ENCODE data around the gene GPR101.

GPR101 gene

GRCh38 chrX:137033774-137034507 lies at the start of gene GPR101:
TSS of gene GPR101 (minus strand) at chrX:137033995. CDS start at chrX:137031674, 2,321 bp downstream.
- Histone ChIP-seq H2AFZ (ENCODE audit: low read depth, low read length, severe bottlenecking) (peak within 1 kb of the TSS; percentile 87), H4K20me1 (ENCODE audit: low read depth, low read length) (no peaks in the 10 kb centered on the region), H3K9me2 (replicated peaks; ENCODE audit: insufficient read depth, low read length) (no peaks in the 10 kb centered on the region), H3K27me3 (ENCODE audit: low read length) (no peaks in the 10 kb centered on the region), H3K36me3 (ENCODE audit: low read length) (no peaks in the 10 kb centered on the region), H3K4me3 (ENCODE audit: insufficient read depth, low read length, poor library complexity, severe bottlenecking) (peak within 1 kb of the TSS; percentile 55), H3K27ac (ENCODE audit: low read depth, low read length) (no peak within 1 kb of the TSS), H3K4me2 (ENCODE audit: low read depth, low read length, poor library complexity, severe bottlenecking) (peak within 1 kb of the TSS; percentile 81), H3K9me3 (ENCODE audit: insufficient read depth, low read length) (no peaks in the 10 kb centered on the region), H3K79me2 (ENCODE audit: insufficient read depth, low read length) (no peaks in the 10 kb centered on the region), H3K9ac (ENCODE audit: low read length) (no peak within 1 kb of the TSS), H3F3A (ENCODE audit: insufficient read depth) (no peaks in the 10 kb centered on the region)
- TF ChIP-seq CTCF (IDR thresholded peaks at IDR 0.05; ENCODE audit: insufficient read depth, low read length, poor library complexity, severe bottlenecking) (no peak), EZH2phosphoT487 (conservative IDR thresholded peaks at IDR 0.05; ENCODE audit: low read length) (no peak)

GRCh38 chrX:137081239-137081638 lies 47.4 kb upstream of the GPR101 start:
- TF ChIP-seq EZH2phosphoT487 (conservative IDR thresholded peaks at IDR 0.05; ENCODE audit: low read length) (no peak), CTCF (IDR thresholded peaks at IDR 0.05; ENCODE audit: insufficient read depth, low read length, poor library complexity, severe bottlenecking) (no peak)

GRCh38 chrX:137072396-137072795 lies 38.6 kb upstream of the GPR101 start:
- H3K27me3 ChIP-seq (ENCODE audit: low read length), result no peaks in the 10 kb centered on the region
- H3K9me3 ChIP-seq (ENCODE audit: insufficient read depth, low read length), result no peaks in the 10 kb centered on the region
- TF ChIP-seq CTCF (IDR thresholded peaks at IDR 0.05; ENCODE audit: insufficient read depth, low read length, poor library complexity, severe bottlenecking), result no peak
- no peak for TF ChIP-seq EZH2phosphoT487 (conservative IDR thresholded peaks at IDR 0.05; ENCODE audit: low read length)

More at GRCh38 chrX:137081239-137081638, 47.4 kb upstream of the GPR101 start:
- H3K4me3 ChIP-seq (ENCODE audit: insufficient read depth, low read length, poor library complexity, severe bottlenecking), result no peak overlapping the region
- no peaks in the 10 kb centered on the region for H3K27me3 ChIP-seq (ENCODE audit: low read length)
- no peak overlapping the region for H3K4me2 ChIP-seq (ENCODE audit: low read depth, low read length, poor library complexity, severe bottlenecking)
- no peaks in the 10 kb centered on the region for H4K20me1 ChIP-seq (ENCODE audit: low read depth, low read length)
- H3K9me2 ChIP-seq (replicated peaks; ENCODE audit: insufficient read depth, low read length), result no peaks in the 10 kb centered on the region
- no peaks in the 10 kb centered on the region for H3F3A ChIP-seq (ENCODE audit: insufficient read depth)
- H3K9ac ChIP-seq (ENCODE audit: low read length), result no peak overlapping the region
- H3K79me2 ChIP-seq (ENCODE audit: insufficient read depth, low read length), result no peaks in the 10 kb centered on the region
- no peak overlapping the region for H2AFZ ChIP-seq (ENCODE audit: low read depth, low read length, severe bottlenecking)
- no peak overlapping the region for H3K27ac ChIP-seq (ENCODE audit: low read depth, low read length)
- no peaks in the 10 kb centered on the region for H3K9me3 ChIP-seq (ENCODE audit: insufficient read depth, low read length)
- no peaks in the 10 kb centered on the region for H3K36me3 ChIP-seq (ENCODE audit: low read length)

More at GRCh38 chrX:137072396-137072795, 38.6 kb upstream of the GPR101 start:
- Histone ChIP-seq H2AFZ (ENCODE audit: low read depth, low read length, severe bottlenecking) (no peak overlapping the region), H3K4me3 (ENCODE audit: insufficient read depth, low read length, poor library complexity, severe bottlenecking) (no peak overlapping the region), H3F3A (ENCODE audit: insufficient read depth) (no peaks in the 10 kb centered on the region), H3K79me2 (ENCODE audit: insufficient read depth, low read length) (no peaks in the 10 kb centered on the region), H3K9ac (ENCODE audit: low read length) (no peak overlapping the region), H3K9me2 (replicated peaks; ENCODE audit: insufficient read depth, low read length) (no peaks in the 10 kb centered on the region), H3K36me3 (ENCODE audit: low read length) (no peaks in the 10 kb centered on the region), H3K4me2 (ENCODE audit: low read depth, low read length, poor library complexity, severe bottlenecking) (no peak overlapping the region), H3K27ac (ENCODE audit: low read depth, low read length) (no peak overlapping the region), H4K20me1 (ENCODE audit: low read depth, low read length) (no peaks in the 10 kb centered on the region)
